Measurements from ENCODE around the gene USP12.
"Not testable (repeated sequence)": the region's sequence is repeated elsewhere in the genome, so short reads cannot be mapped to it uniquely, and the experiment has no call there.

Gene USP12

GRCh38 chr13:27126859-27127258, 44.8 kb downstream of the USP12 start:
- DNase-seq: no peak
- intact Hi-C loops (cut with DNase I): no loop called here

DNA sequence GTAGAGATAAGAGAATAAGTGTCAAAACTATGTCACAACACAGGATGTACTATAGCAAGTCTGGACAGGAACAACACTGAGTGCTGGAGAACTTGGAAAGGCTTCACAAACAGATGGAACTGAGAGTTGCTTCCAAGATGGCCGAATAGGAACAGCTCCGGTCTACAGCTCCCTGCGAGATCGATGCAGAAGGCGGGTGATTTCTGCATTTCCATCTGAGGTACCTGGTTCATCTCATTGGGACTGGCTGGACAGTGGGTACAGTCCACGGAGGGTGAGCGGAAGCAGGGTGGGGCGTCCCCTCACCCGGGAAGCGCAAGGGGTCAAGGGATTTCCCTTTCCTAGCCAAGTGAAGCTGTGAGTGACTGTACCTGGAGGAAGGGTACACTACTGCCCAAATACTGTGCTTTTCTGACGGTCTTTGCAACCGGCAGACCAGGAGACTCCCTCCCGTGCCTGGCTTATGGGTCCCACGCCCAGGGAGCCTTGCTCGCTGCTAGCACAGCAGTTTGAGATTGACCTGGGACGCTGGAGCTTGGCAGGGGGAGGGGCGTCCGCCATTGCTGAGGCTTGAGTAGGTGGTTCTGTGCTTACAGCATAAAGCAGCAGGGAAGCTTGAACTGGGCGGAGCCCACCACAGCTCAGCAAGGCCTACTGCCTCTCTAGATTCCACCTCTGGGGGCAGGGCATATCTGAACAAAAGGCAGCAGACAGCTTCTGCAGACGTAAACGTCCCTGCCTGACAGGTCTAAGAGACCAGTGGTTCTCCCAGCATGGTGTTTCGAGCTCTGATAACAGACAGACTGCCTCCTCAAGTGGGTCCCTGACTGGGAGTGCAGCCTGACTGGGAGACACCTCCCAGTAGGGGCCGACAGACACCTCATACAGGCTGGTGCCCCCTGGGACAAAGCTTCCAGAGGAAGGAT, 46.0 kb downstream of the USP12 start:
- DNase-seq: peak in 3 of 10 donors; percentile 11 to 83 (median 70)
- intact Hi-C loops (cut with DNase I): no loop called here

GRCh38 chr13:27124571-27124970, 47.0 kb downstream of the USP12 start:
- DNase-seq: no peak
- intact Hi-C loops (cut with DNase I): no loop called here

- intact Hi-C loops (cut with DNase I); DNase-seq: not testable (repeated sequence)
These were observed 48.2 kb downstream of the USP12 start for GRCh38 chr13:27123445-27123844.

DNA sequence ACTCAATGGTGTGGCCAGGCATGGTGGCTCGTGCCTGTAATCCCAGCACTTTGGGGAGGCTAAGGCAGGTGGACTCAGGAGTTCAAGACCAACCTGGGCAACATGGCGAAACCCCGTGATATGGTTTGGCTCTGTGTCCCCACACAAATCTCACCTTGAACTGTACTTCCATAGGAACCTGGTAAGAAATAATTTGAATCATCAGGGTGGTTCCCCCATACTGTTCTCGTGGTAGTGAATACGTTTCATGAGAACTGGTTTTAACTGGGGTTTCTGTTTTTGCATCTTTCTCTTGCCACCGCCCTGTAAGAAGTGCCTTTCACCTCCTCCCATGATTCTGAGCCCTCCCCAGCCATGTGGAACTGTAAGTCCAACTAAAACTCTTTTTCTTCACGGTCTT, 49.6 kb downstream of the USP12 start:
- intact Hi-C loops (cut with DNase I): no loop called here

GRCh38 chr13:27120811-27121210, 50.8 kb downstream of the USP12 start:
- intact Hi-C loops (cut with DNase I): no loop called here
- DNase-seq: no peak

More for the DNA sequence above, 49.6 kb downstream of the USP12 start:
- DNase-seq: no peak

- DNase-seq: no peak
- intact Hi-C loops (cut with DNase I): no loop called here
These were observed 51.6 kb downstream of the USP12 start for GRCh38 chr13:27120011-27120410.

DNA sequence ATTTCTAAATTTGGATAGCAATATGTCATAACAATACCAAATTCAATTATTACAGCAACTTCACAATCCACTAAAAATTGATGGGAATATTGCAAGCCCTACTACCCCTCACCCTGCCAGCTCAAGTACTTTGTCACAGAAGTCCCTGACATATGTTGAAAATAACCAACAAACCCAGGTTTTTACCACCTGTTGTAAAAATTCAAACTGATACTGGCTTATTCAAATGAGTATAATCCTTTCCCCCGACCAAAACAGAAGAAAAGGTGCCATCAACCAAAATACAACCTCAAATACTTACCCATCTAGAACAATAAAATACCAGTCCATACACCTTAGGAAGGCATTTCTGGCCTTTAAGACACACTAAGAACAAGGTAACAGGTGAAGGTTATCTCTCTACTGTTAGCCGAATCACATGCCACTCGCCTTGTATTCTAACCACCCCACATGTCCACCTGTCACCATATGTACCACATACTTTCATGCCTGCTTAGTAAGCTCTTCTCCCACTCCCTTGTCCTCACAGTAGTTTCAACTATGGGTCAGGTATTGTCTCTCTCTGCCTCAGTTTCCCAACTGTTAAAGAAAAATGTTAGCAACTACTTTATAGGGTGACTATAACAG, 53.1 kb downstream of the USP12 start:
- DNase-seq: no peak
- intact Hi-C loops (cut with DNase I): no loop called here

- no peak for DNase-seq
These were observed 53.7 kb downstream of the USP12 start for GRCh38 chr13:27117952-27118351.

DNA sequence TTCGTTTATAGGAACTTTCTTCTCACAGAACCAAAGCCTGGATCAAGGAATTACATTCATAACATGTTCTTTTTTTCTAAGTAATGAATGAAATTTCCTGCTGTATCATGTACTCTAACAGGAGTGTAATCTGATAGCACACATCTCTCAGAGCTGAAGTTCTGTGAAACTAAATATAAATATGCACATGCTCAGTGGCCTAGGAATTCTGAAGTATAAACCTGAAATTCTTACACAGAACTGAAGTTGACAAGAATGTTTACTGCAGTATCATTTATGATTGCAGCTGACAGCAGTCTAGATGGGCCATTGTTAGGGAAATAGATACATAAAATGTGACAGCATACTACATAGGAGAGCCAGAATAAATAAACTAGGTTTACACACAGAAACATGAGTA, 54.5 kb downstream of the USP12 start:
- intact Hi-C loops (cut with DNase I): no loop called here
- DNase-seq: no peak

More at GRCh38 chr13:27117952-27118351, 53.7 kb downstream of the USP12 start:
- intact Hi-C loops (cut with DNase I): no loop called here

GRCh38 chr13:27113436-27113835, 58.2 kb downstream of the USP12 start:
- intact Hi-C loops (cut with DNase I): no loop called here
- no peak for DNase-seq

DNA sequence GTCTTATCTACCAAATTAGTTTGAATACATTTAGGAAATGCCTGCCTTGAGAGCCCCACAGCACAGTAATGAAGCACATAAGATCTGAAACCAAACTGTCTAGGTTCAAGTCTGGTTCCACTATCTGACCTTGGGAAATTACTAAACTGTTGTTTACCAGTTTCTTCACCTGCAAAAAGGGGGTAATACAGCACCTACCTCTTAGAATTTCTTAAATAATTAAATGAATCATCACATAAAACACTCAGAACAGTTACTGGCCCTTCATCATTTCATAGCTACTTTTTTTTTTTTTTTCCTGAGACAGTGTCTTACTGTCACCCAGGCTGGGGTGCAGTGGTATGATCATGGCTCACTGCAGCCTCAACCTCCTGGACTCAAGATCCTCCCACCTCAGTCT, 59.6 kb downstream of the USP12 start:
- DNase-seq: no peak
- intact Hi-C loops (cut with DNase I): no loop called here

DNA sequence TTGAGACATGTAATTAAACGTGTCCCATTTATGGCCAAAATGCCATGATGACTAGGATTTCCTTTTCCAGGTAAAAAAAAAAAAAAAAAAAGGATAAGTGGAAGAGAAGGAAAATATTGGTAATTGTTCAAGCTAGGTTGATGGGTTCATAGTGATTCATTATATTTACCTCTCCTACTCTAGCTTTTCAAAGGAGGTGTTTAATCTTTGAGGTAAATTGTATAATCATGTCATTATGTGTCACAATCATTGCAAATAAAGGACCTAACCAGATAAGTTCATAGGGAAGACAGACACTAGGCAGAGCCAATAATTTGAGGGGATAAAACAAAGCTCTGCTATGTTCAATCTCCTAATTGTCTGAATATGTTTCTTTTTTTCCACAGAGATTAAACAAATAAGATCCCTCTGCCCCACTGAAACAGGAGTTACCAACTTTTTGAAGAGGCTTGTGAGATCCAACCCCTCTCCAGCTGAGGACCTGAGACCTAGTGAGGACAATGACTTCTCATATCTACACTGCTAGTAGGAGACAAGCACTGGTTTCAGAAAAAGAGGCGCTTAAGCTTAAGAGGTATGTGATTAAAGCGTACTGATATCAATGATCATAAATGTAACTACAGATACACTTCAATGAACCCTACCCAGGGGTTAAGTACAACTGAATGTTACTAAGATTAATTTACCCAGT, 61.4 kb downstream of the USP12 start:
- intact Hi-C loops (cut with DNase I): no loop called here
- DNase-seq: no peak

DNA sequence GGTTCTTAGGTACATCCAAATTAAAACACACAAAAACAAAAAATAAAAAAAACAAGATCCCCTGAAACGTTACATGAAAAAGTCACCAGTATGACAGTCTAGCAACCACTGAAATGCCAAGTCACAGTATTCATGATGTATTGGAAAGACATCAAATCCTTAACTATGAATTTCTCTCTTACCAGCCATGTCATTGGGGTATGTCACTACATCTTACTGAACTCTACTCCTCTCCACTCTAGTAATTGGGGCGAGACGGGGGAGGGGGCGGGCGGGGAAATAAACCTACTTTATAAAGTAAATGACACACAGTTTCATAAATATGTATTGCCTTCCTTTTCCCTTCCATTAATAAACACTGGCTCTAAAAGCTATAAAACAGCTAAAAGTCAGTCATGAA, 65.5 kb downstream of the USP12 start:
- no peak for DNase-seq
- intact Hi-C loops (cut with DNase I): no loop called here

DNA sequence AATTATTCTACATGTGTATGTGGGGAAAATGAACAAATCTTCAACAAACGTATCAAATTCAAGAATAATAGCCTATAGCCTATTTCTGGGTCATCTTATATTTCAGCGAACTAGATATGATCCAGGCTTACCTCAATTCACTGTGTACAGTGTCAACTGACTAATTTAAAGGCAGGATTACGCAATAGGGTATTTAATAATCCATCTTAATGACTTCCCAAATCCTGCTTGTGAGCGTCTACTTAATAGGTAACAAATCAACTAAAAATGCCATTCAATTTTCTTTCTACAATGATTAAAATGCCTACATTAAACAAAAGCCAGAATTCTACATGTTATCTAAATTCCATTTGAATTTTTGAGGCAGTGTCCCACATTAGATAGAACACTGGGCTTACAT, 67.0 kb downstream of the USP12 start:
- intact Hi-C loops (cut with DNase I): no loop called here
- no peak for DNase-seq

GRCh38 chr13:27101847-27102246, 69.8 kb downstream of the USP12 start:
- DNase-seq: no peak
- intact Hi-C loops (cut with DNase I): no loop called here

GRCh38 chr13:27101289-27101688, 70.3 kb downstream of the USP12 start:
- DNase-seq: no peak
- intact Hi-C loops (cut with DNase I): no loop called here

GRCh38 chr13:27097691-27098090, 73.9 kb downstream of the USP12 start:
- no peak for DNase-seq
- intact Hi-C loops (cut with DNase I): no loop called here

- no peak for DNase-seq
- intact Hi-C loops (cut with DNase I): no loop called here
These were observed 80.2 kb downstream of the USP12 start for GRCh38 chr13:27091451-27091850.

- intact Hi-C loops (cut with DNase I): no loop called here
- DNase-seq: no peak
These were observed 83.0 kb downstream of the USP12 start for GRCh38 chr13:27088619-27089018.

DNA sequence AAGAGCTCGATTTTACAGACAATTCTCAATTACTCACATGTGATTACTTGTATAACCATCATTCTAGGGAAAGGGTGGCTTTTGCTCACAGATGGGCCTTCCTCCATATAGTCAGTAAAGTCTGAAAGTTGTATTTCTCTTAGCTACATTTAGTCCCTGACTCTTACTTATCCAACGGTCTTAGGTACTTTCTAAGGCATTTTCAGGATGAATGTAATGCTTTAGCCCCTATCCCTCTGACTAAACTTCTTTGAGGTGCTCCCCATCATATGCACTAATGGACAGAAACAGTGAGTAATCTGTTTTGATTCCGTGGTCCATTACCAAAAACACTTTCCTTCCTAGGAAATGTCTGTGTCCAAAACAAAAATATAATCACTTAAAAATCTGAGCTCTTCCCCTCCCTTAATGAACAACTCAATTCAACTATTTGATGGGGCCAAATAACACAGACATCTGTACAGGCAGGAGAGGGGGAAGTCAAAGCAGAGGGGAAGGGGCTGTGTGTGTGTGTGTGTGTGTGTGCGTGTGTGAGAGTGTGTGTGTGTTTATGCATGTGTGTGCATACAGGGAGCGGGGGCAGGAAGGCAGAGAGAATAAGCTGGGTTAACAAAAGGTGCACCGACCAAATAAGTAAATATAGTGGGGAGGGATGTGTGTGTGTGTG, 84.9 kb downstream of the USP12 start:
- no peak for DNase-seq
- intact Hi-C loops (cut with DNase I): no loop called here
